ENCODE data around the gene MRPL58.
"Not testable (repeated sequence)": the region's sequence is repeated elsewhere in the genome, so short reads cannot be mapped to it uniquely, and the experiment has no call there.

MRPL58 gene

GRCh38 chr17:75004371-75004770 is 8.1 kb upstream of the MRPL58 start:
- H3K27ac ChIP-seq (ENCODE audit: low read depth, low read length), result no peak overlapping the region
- H3K4me1 ChIP-seq (ENCODE audit: insufficient read depth, low read length), result no peaks in the 10 kb centered on the region
- no peaks in the 10 kb centered on the region for H3K27me3 ChIP-seq (ENCODE audit: insufficient read depth, low read length)
- 95% methylated on average over 3 of the region's 3 CpGs for WGBS
- H3K9me3 ChIP-seq (ENCODE audit: insufficient read depth, low read depth, low read length), result no peaks in the 10 kb centered on the region
- H3K9ac ChIP-seq (ENCODE audit: low read depth, low read length), result no peak overlapping the region
- no peak overlapping the region for H3K4me3 ChIP-seq (ENCODE audit: low read length)
- H3K36me3 ChIP-seq (ENCODE audit: insufficient read depth, low read length), result peaks cover 37% of the 10 kb centered on the region

GRCh38 chr17:75005291-75005690 is 7.2 kb upstream of the MRPL58 start:
- no peak overlapping the region for H3K4me3 ChIP-seq (ENCODE audit: low read length)
- no peak overlapping the region for H3K27ac ChIP-seq (ENCODE audit: low read depth, low read length)
- H3K9me3 ChIP-seq (ENCODE audit: insufficient read depth, low read depth, low read length), result no peaks in the 10 kb centered on the region
- H3K4me1 ChIP-seq (ENCODE audit: insufficient read depth, low read length), result no peaks in the 10 kb centered on the region
- no peak overlapping the region for H3K9ac ChIP-seq (ENCODE audit: low read depth, low read length)
- 95% methylated on average over 8 of the region's 8 CpGs for WGBS
- peaks cover 32% of the 10 kb centered on the region for H3K36me3 ChIP-seq (ENCODE audit: insufficient read depth, low read length)
- no peaks in the 10 kb centered on the region for H3K27me3 ChIP-seq (ENCODE audit: insufficient read depth, low read length)

DNA sequence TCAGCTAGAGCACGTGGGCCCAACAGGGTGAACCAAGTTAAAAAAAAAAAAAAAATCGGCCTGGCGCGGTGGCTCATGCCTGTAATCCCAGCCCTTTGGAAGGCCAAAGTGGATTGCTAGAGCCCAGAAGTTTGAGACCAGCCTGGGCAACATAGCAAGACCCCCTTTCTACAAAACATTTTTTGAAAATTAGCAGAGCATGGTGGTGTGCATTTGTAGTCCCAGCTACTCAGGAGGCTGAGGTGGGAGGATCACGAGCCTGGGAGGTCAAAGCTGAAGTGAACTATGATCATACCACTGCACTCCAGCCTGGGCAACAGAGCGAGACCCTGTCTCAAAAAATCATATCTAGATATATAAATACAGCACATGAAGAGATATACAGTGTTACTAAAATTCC is 6.4 kb upstream of the MRPL58 start:
- H3K4me1 ChIP-seq (ENCODE audit: insufficient read depth, low read length); H3K27ac ChIP-seq (ENCODE audit: low read depth, low read length); H3K9ac ChIP-seq (ENCODE audit: low read depth, low read length); H3K4me3 ChIP-seq (ENCODE audit: low read length); H3K9me3 ChIP-seq (ENCODE audit: insufficient read depth, low read depth, low read length); H3K27me3 ChIP-seq (ENCODE audit: insufficient read depth, low read length): not testable (repeated sequence)
- H3K36me3 ChIP-seq (ENCODE audit: insufficient read depth, low read length), result peaks cover 31% of the 10 kb centered on the region
- WGBS, result 92% methylated on average over 5 of the region's 6 CpGs

DNA sequence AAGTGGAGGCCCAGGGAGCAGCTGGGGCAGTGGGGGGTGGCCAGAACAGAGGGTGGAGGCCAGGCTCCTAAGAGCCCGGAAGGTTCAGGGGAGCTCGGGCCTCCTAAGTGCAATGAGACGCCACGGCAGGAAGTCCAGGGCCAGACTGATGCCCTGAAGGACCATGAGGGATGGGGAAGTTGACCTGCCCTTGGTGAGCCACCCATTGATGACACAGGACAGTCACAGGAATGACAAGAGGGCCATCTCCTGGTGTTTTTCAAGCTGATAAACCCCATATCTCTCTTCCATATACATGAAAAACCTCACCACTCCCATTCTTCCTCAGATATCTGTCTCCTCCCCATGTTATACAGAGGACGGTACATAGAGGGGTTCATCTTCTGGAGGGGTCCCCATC is 5.8 kb upstream of the MRPL58 start:
- H3K9ac ChIP-seq (ENCODE audit: low read depth, low read length), result no peak overlapping the region
- WGBS, result 92% methylated on average over 5 of the region's 5 CpGs
- no peak overlapping the region for H3K27ac ChIP-seq (ENCODE audit: low read depth, low read length)
- H3K36me3 ChIP-seq (ENCODE audit: insufficient read depth, low read length), result peaks cover 26% of the 10 kb centered on the region
- no peak overlapping the region for H3K4me3 ChIP-seq (ENCODE audit: low read length)
- H3K27me3 ChIP-seq (ENCODE audit: insufficient read depth, low read length), result no peaks in the 10 kb centered on the region
- H3K4me1 ChIP-seq (ENCODE audit: insufficient read depth, low read length), result peaks cover 6% of the 10 kb centered on the region; the same call in 1 of the 2 replicates
- no peaks in the 10 kb centered on the region for H3K9me3 ChIP-seq (ENCODE audit: insufficient read depth, low read depth, low read length)

- Histone ChIP-seq H3K36me3 (ENCODE audit: insufficient read depth, low read length) (peaks cover 12% of the 10 kb centered on the region; the same call in 1 of the 2 replicates), H3K9me3 (ENCODE audit: insufficient read depth, low read depth, low read length) (no peaks in the 10 kb centered on the region), H3K27ac (ENCODE audit: low read depth, low read length) (no peak overlapping the region), H3K27me3 (ENCODE audit: insufficient read depth, low read length) (no peaks in the 10 kb centered on the region), H3K9ac (ENCODE audit: low read depth, low read length) (no peak overlapping the region), H3K4me1 (ENCODE audit: insufficient read depth, low read length) (peaks cover 12% of the 10 kb centered on the region), H3K4me3 (ENCODE audit: low read length) (no peak overlapping the region)
- 89% methylated on average over 6 of the region's 6 CpGs for WGBS
Measured at GRCh38 chr17:75008373-75008772, 4.1 kb upstream of the MRPL58 start.

- 84% methylated on average over 2 of the region's 2 CpGs for WGBS
- Histone ChIP-seq H3K9me3 (ENCODE audit: insufficient read depth, low read depth, low read length) (no peaks in the 10 kb centered on the region), H3K4me1 (ENCODE audit: insufficient read depth, low read length) (peaks cover 18% of the 10 kb centered on the region), H3K27ac (ENCODE audit: low read depth, low read length) (no peak overlapping the region), H3K27me3 (ENCODE audit: insufficient read depth, low read length) (no peaks in the 10 kb centered on the region), H3K9ac (ENCODE audit: low read depth, low read length) (no peak overlapping the region), H3K4me3 (ENCODE audit: low read length) (no peak overlapping the region), H3K36me3 (ENCODE audit: insufficient read depth, low read length) (peaks cover 7% of the 10 kb centered on the region; the same call in 1 of the 2 replicates)
Measured at GRCh38 chr17:75009139-75009724, 3.2 kb upstream of the MRPL58 start.

GRCh38 chr17:75010683-75011400 is 1.6 kb upstream of the MRPL58 start:
- Histone ChIP-seq H3K27ac (ENCODE audit: low read depth, low read length) (no peak overlapping the region), H3K4me3 (ENCODE audit: low read length) (no peak overlapping the region), H3K4me1 (ENCODE audit: insufficient read depth, low read length) (peaks cover 18% of the 10 kb centered on the region), H3K9ac (ENCODE audit: low read depth, low read length) (no peak overlapping the region; the same call in 1 of the 2 replicates), H3K9me3 (ENCODE audit: insufficient read depth, low read depth, low read length) (no peaks in the 10 kb centered on the region), H3K27me3 (ENCODE audit: insufficient read depth, low read length) (no peaks in the 10 kb centered on the region), H3K36me3 (ENCODE audit: insufficient read depth, low read length) (no peaks in the 10 kb centered on the region; the same call in 1 of the 2 replicates)
- WGBS, result 77% methylated on average over 8 of the region's 8 CpGs

DNA sequence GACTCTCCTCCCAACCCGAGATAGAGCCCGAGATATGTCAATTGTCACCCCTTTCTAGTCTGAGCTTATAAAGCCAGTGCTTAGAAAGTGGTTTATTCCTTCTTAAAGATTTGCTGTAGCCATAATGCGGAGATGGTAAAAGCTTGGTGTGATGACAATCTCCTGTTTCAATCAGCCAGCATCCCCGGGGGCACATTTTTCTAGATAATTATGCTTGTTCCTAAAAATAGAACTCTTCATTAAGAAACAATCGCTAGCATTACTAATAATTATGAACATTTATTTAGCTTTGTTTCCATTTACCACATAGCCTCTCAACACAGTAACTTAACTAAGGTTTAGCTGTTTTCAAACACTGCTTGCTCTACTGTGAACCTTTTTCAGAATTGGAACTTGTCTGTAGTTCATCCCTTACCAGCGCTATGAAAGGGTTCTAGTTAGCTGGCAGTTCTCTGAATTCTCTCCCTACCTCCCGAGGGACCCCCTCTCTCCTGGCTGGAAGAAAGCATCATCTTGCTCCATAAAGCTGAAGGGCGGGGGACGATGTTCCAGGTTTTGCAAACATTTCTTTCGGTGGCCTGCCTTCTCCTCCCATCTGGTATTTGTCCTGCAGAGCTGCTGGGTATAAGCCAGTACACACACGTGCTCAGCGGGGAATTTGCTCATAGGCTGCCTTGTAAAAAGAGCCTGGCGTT is 922 bp upstream of the MRPL58 start:
- 84% methylated on average over 13 of the region's 13 CpGs for WGBS

GRCh38 chr17:75012096-75012345 is 449 bp upstream of the MRPL58 start:
- H3K27me3 ChIP-seq (ENCODE audit: insufficient read depth, low read length), result no peaks in the 10 kb centered on the region
- H3K36me3 ChIP-seq (ENCODE audit: insufficient read depth, low read length), result peaks cover 6% of the 10 kb centered on the region; the same call in 1 of the 2 replicates
- WGBS, result 45% methylated on average over 5 of the region's 5 CpGs
- H3K27ac ChIP-seq (ENCODE audit: low read depth, low read length), result peak overlapping the region; percentile 91
- peaks cover 18% of the 10 kb centered on the region for H3K4me1 ChIP-seq (ENCODE audit: insufficient read depth, low read length)
- H3K4me3 ChIP-seq (ENCODE audit: low read length), result peak overlapping the region; percentile 65
- peak overlapping the region; percentile 86 for H3K9ac ChIP-seq (ENCODE audit: low read depth, low read length)
- H3K9me3 ChIP-seq (ENCODE audit: insufficient read depth, low read depth, low read length), result no peaks in the 10 kb centered on the region

More for the DNA sequence above, 922 bp upstream of the MRPL58 start:
- Histone ChIP-seq H3K9ac (ENCODE audit: low read depth, low read length) (peak overlapping the region; percentile 86), H3K27me3 (ENCODE audit: insufficient read depth, low read length) (no peaks in the 10 kb centered on the region), H3K9me3 (ENCODE audit: insufficient read depth, low read depth, low read length) (no peaks in the 10 kb centered on the region), H3K4me3 (ENCODE audit: low read length) (peak overlapping the region; percentile 65), H3K36me3 (ENCODE audit: insufficient read depth, low read length) (0 out of 2 replicates have a peak, but pooled peaks cover 2% of the 10 kb centered on the region), H3K4me1 (ENCODE audit: insufficient read depth, low read length) (peaks cover 18% of the 10 kb centered on the region), H3K27ac (ENCODE audit: low read depth, low read length) (peak overlapping the region; percentile 91)

GRCh38 chr17:75013092-75013559 is 656 bp downstream of the MRPL58 start:
- peak overlapping the region; percentile 65 for H3K4me3 ChIP-seq (ENCODE audit: low read length)
- H3K4me1 ChIP-seq (ENCODE audit: insufficient read depth, low read length), result peaks cover 18% of the 10 kb centered on the region
- peaks cover 8% of the 10 kb centered on the region; the same call in 1 of the 2 replicates for H3K36me3 ChIP-seq (ENCODE audit: insufficient read depth, low read length)
- H3K27ac ChIP-seq (ENCODE audit: low read depth, low read length), result peak overlapping the region; percentile 91; the same call in 1 of the 2 replicates
- H3K9me3 ChIP-seq (ENCODE audit: insufficient read depth, low read depth, low read length), result no peaks in the 10 kb centered on the region
- H3K27me3 ChIP-seq (ENCODE audit: insufficient read depth, low read length), result no peaks in the 10 kb centered on the region
- WGBS, result 3% methylated on average over 10 of the region's 10 CpGs
- peak overlapping the region; percentile 86 for H3K9ac ChIP-seq (ENCODE audit: low read depth, low read length)

- no peaks in the 10 kb centered on the region for H3K27me3 ChIP-seq (ENCODE audit: insufficient read depth, low read length)
- 94% methylated on average over 5 of the region's 5 CpGs for WGBS
- H3K9ac ChIP-seq (ENCODE audit: low read depth, low read length), result no peak overlapping the region
- H3K9me3 ChIP-seq (ENCODE audit: insufficient read depth, low read depth, low read length), result no peaks in the 10 kb centered on the region
- H3K27ac ChIP-seq (ENCODE audit: low read depth, low read length), result no peak overlapping the region
- no peaks in the 10 kb centered on the region for H3K4me1 ChIP-seq (ENCODE audit: insufficient read depth, low read length)
- H3K4me3 ChIP-seq (ENCODE audit: low read length), result no peak overlapping the region
- peaks cover 48% of the 10 kb centered on the region for H3K36me3 ChIP-seq (ENCODE audit: insufficient read depth, low read length)
Measured at GRCh38 chr17:75019146-75019545, 6.7 kb downstream of the MRPL58 start.

All from HUES64 (cell line).